Measurements from ENCODE around the gene P2RY14.

Gene P2RY14

DNA sequence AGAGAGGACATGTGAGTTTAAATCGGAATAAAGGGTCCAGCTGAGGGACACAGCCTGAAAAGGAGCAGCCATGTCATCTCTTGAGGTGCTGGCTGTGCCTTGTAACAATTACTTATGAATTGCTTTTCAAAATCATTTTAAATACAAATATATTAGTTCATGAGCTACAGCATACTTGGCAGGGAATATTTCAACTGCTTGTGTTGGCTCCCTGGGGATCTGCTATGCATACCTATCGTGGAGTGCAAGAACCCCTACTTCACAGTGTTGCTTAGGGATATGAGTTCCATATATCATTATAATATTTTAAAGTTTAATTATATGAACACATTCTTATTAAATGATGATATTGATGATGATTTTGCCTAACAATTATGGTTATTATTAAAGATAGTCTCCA lies 19.1 kb upstream of the P2RY14 start:
- no peak for DNase-seq (ENCODE audit: low read depth)
- no peak overlapping the region for H3K4me3 ChIP-seq (ENCODE audit: control insufficient read depth, low read depth, low read length)
- TF ChIP-seq, protein P1, sequence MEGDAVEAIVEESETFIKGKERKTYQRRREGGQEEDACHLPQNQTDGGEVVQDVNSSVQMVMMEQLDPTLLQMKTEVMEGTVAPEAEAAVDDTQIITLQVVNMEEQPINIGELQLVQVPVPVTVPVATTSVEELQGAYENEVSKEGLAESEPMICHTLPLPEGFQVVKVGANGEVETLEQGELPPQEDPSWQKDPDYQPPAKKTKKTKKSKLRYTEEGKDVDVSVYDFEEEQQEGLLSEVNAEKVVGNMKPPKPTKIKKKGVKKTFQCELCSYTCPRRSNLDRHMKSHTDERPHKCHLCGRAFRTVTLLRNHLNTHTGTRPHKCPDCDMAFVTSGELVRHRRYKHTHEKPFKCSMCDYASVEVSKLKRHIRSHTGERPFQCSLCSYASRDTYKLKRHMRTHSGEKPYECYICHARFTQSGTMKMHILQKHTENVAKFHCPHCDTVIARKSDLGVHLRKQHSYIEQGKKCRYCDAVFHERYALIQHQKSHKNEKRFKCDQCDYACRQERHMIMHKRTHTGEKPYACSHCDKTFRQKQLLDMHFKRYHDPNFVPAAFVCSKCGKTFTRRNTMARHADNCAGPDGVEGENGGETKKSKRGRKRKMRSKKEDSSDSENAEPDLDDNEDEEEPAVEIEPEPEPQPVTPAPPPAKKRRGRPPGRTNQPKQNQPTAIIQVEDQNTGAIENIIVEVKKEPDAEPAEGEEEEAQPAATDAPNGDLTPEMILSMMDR (IDR thresholded peaks at IDR 0.05; ENCODE audit: control insufficient read depth, insufficient read depth, low read depth, low read length, missing control alignments): no peak

DNA sequence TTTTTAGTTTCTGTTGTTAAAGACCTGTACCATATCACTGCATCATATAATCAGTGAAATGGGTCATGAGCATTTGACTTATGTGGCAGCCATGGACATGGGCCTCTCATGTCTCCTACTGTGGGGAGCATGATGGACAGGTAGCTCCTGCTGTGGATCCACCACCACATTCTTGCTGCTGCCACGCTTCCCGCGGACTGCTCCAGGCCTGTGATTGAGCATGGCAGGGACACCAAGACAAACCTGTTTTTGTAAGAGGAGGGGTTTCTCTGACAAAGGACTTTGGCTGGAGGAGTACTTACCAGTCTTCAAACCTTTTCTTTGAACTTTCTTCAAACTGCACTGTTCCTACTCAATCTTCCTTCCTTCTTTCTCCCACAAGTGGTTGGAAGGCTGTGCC lies 17.9 kb upstream of the P2RY14 start:
- H3K4me3 ChIP-seq (ENCODE audit: control insufficient read depth, low read depth, low read length): no peak overlapping the region
- TF ChIP-seq, protein P1 (IDR thresholded peaks at IDR 0.05; ENCODE audit: control insufficient read depth, insufficient read depth, low read depth, low read length, missing control alignments): no peak
- DNase-seq (ENCODE audit: low read depth): no peak

DNA sequence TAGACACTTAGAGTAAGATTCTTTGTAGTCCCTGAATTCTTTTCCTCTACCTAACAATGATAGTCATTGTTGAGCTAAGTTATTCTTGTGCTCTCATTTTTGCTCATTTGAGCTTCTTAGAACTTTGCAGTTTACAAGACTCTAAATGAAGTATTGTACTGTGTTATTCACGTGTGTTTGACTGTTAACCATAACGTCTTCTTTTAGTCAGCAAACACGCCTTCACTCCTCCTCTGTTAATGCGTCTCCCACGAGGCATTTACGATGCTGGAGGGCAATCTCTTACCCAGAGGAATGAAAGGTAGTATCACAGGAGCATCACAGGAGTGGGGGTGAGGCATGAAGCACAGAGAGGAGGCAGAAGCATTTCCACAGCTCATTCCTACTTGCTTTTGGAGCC lies 14.8 kb upstream of the P2RY14 start:
- no peak overlapping the region for H3K4me3 ChIP-seq (ENCODE audit: control insufficient read depth, low read depth, low read length)
- DNase-seq (ENCODE audit: low read depth): no peak
- TF ChIP-seq, protein P1 (IDR thresholded peaks at IDR 0.05; ENCODE audit: control insufficient read depth, insufficient read depth, low read depth, low read length, missing control alignments): no peak

DNA sequence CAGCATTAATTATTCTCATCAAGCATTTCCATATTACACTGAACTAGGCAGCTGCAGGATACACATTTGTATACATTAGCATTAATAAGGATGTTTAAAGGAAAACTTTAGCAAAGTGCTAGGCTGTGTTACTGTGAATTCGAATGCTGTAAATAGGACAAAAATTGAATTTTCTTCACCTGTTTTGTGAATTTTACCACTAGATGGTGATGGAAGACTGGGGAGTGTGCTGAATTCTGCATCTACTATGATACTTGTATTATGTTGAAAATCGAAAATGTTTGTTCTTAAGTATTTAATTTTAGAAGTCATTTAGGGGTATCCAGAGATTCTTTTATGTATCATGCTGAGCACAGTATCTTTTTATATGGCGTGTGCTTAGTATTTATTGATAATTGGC lies 12.3 kb upstream of the P2RY14 start:
- DNase-seq (ENCODE audit: low read depth): no peak

DNA sequence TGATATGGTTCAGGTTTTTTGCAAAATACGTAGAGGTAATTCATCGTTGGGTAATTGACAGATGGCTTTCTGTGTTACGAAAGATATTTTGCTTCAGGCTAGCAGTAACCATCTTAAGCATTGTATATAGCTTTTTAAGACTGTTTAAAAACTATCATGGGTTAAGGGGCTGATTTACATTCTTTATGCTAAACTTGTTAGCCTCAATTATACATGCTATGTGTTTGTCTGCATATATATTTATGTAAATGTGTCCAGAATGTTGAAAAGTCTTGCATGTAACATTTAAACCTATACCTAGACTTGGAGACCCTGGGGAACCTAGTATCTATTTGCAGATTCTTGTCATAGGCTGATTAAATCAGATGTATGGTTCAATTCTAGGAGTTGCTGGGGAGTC lies 11.1 kb upstream of the P2RY14 start:
- DNase-seq (ENCODE audit: low read depth): no peak
- TF ChIP-seq, protein P1 (IDR thresholded peaks at IDR 0.05; ENCODE audit: control insufficient read depth, insufficient read depth, low read depth, low read length, missing control alignments): no peak

More for the DNA sequence above, 12.3 kb upstream of the P2RY14 start:
- TF ChIP-seq, protein P1 (IDR thresholded peaks at IDR 0.05; ENCODE audit: control insufficient read depth, insufficient read depth, low read depth, low read length, missing control alignments): peak; percentile 62
- no peak overlapping the region for H3K4me3 ChIP-seq (ENCODE audit: control insufficient read depth, low read depth, low read length)

DNA sequence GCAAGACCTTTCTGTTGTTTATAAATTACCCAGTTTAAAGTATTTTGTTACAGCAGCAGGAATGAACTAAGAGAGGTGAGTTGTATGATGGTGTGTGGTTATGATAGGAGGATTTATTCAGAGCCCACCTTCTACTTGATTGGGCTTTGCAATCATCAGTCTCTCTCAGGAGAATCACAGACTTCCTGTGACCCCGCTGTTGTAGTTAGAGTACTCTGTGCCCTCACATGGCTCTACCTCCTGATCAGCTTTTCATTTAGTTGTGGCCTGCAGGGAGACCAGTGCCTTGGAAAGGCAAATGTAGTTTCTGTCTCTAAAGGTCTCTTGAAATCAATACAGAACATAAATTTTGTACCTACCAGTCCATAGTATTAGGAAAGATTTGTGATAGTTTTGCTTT lies 7.6 kb upstream of the P2RY14 start:
- no peak overlapping the region for H3K4me3 ChIP-seq (ENCODE audit: control insufficient read depth, low read depth, low read length)
- no peak for DNase-seq (ENCODE audit: low read depth)
- TF ChIP-seq, protein P1 (IDR thresholded peaks at IDR 0.05; ENCODE audit: control insufficient read depth, insufficient read depth, low read depth, low read length, missing control alignments): no peak

More for the DNA sequence above, 11.1 kb upstream of the P2RY14 start:
- no peak overlapping the region for H3K4me3 ChIP-seq (ENCODE audit: control insufficient read depth, low read depth, low read length)

DNA sequence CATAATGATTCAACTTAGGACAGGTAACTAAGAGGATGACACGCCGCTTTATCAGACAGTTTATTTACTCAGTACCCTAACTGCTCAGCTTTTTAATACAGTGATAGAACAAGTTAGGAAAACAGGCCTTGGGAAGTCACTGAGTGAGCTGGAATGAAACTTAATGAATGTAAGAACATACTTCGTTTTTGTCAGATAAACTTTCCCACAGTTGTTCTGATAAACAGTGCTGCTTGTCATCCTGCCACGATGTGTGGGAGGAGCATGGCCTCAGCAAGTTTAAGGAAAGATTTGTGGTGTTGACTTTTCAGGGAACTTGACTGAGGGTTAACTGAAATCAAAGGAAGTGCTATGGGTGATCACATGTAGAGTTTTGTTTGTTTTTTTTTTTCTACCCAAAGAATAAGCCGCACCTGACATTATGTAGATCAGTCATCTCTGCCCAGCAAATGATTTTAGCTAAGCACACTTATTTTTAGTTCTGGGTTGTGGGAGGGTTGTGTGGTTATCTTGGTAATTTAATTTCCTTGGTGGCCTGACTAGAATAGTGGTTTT lies 5.6 kb upstream of the P2RY14 start:
- no peak for DNase-seq (ENCODE audit: low read depth)

More for the DNA sequence above, 5.6 kb upstream of the P2RY14 start:
- TF ChIP-seq, protein P1 (IDR thresholded peaks at IDR 0.05; ENCODE audit: control insufficient read depth, insufficient read depth, low read depth, low read length, missing control alignments): no peak
- no peak overlapping the region for H3K4me3 ChIP-seq (ENCODE audit: control insufficient read depth, low read depth, low read length)
